HG03280 (cell line): ENCODE results near the gene MAP3K10.
"Not testable (repeated sequence)": the region's sequence is repeated elsewhere in the genome, so short reads cannot be mapped to it uniquely, and the experiment has no call there.

ENCODE experiments used
- ATAC-seq: cut with Tn5 transposase; IDR thresholded peaks from one replicate; pipeline ENCODE4 v1.9.1; 2021; ENCODE audit warnings: mild to moderate bottlenecking, moderate library complexity; ENCODE audit not compliant: unreplicated experiment

The MAP3K10 gene

GRCh38 chr19:40171293-40171692 is 19.9 kb upstream of the MAP3K10 start:
- not testable (repeated sequence) for ATAC-seq

GRCh38 chr19:40174092-40174491 is 17.1 kb upstream of the MAP3K10 start:
- no peak for ATAC-seq

- no peak for ATAC-seq
Observed at GRCh38 chr19:40175820-40176219, 15.4 kb upstream of the MAP3K10 start.

- ATAC-seq = no peak
Observed at GRCh38 chr19:40177286-40178070, 13.7 kb upstream of the MAP3K10 start.

- ATAC-seq = no peak
Observed at GRCh38 chr19:40178756-40179155, 12.5 kb upstream of the MAP3K10 start.

GRCh38 chr19:40184273-40184672 is 7.0 kb upstream of the MAP3K10 start:
- no peak for ATAC-seq

- ATAC-seq = peak; percentile 7
Observed at GRCh38 chr19:40191836-40192646, 815 bp downstream of the MAP3K10 start.

GRCh38 chr19:40192758-40193586 is 1.7 kb downstream of the MAP3K10 start:
- ATAC-seq = no peak

- ATAC-seq = no peak
Observed at GRCh38 chr19:40193587-40193849, 2.3 kb downstream of the MAP3K10 start.

- ATAC-seq = no peak
Observed at GRCh38 chr19:40198272-40198990, 7.2 kb downstream of the MAP3K10 start.

- no peak for ATAC-seq
Observed at GRCh38 chr19:40200341-40201099, 9.3 kb downstream of the MAP3K10 start.

- ATAC-seq = no peak
Observed at GRCh38 chr19:40204381-40204780, 13.2 kb downstream of the MAP3K10 start.

GRCh38 chr19:40205760-40206159 is 14.5 kb downstream of the MAP3K10 start:
- ATAC-seq = no peak

- ATAC-seq = no peak
Observed at GRCh38 chr19:40208602-40209001, 17.4 kb downstream of the MAP3K10 start.

- no peak for ATAC-seq
Observed at GRCh38 chr19:40210889-40211288, 19.7 kb downstream of the MAP3K10 start.

- ATAC-seq = no peak
Observed at GRCh38 chr19:40213251-40213829, 22.1 kb downstream of the MAP3K10 start.

- no peak for ATAC-seq
Observed at GRCh38 chr19:40213882-40214570, 22.8 kb downstream of the MAP3K10 start.

- ATAC-seq = no peak
Observed at GRCh38 chr19:40214936-40215335, 23.7 kb downstream of the MAP3K10 start.
